Right ventricle myocardium superior (tissue), 1 donor: Measurements from ENCODE around the gene TCF4. TPM values are rescaled to one million over a fixed set of nuclear protein-coding genes. Genes with fewer than 3 reads are reported as not detected.

ENCODE experiments used
- ATAC-seq: fragments of 200-7000 bp; cut with Tn5 transposase; one replicate; pipeline ENCODE4 v1.9.1; 2020; ENCODE audit warnings: mild to moderate bottlenecking; ENCODE audit not compliant: poor library complexity
- DNase-seq: peaks from one replicate; pipeline ENCODE4 v3.0.0-alpha.2; 2020
- intact Hi-C: fragments of 100-400 bp; cut with DNase I; formaldehyde crosslinking; loops from one replicate; pipeline ENCODE4 v1.11.2; 2022
- total RNA-seq: library from RNA; stranded (reverse); fragmentation: NEBNext Ultra II Directional; extraction: Animal tissue kit (Norgen Biotek cat#: 25700); gene quantifications from one replicate; pipeline ENCODE4 v1.2.1, GENCODE V29; 2021
- donor health status: DM: no; HTN: yes; CAD: no; lungs with severe emphysema.

TCF4 gene
- total RNA-seq, 1 donor from 2014 or later, result 59.5 TPM

DNA sequence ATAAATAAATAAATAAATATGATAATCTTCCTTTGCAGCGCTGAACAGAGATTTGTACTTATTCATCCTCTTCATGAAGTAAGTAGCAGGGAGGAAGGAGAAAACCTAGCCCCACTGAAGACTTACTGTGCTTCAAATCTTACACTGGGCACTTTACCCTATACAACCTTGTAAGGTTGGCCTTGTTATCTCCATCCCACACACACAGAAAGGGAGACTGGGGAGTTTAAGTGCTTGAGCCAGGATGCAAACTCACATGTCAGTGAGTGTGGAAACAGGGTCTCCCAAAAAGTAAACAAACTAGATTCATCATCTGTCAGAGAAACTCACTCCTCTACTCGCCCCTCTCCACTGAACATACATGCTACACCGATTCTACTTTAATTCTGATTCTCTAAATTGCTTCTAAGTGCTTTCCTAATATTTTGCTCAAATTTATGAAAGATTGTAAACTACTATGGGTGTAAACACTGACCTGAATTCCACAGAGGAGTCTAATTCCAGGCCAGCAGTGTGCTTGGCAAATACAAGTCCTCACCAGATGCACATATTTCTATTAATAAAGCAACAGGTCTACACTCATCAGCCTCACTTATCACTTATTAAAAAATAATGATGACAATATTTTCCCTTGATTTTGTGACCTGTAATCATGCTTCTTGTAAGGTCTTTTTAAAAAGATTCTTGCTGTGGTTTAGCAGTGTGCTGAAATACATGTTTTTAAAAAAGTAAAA lies 155.5 kb downstream of the TCF4 start:
- intact Hi-C loops, result no loop called here
- DNase-seq (no peak), ATAC-seq (peak; percentile 68)

DNA sequence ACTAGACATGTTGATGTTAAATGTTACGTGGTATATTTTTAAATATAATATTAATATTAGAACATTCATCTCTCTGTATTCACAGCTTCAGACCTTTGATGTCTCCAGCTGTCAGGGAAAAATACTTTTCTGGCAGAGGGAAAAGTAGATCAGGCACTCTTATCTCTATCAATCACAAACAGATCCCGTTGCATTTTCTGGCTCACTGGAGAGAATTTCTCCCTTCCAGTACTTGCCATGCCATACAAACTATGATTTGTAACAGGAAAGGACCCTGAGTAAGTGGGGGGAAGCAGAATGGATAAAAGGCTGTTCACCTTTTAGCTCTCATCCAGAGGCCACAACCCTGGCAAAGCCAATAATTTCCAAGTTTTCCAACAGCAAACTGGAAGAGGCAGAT lies 158.0 kb downstream of the TCF4 start:
- DNase-seq, result no peak
- no peak for ATAC-seq
- intact Hi-C loops, result no loop called here

DNA sequence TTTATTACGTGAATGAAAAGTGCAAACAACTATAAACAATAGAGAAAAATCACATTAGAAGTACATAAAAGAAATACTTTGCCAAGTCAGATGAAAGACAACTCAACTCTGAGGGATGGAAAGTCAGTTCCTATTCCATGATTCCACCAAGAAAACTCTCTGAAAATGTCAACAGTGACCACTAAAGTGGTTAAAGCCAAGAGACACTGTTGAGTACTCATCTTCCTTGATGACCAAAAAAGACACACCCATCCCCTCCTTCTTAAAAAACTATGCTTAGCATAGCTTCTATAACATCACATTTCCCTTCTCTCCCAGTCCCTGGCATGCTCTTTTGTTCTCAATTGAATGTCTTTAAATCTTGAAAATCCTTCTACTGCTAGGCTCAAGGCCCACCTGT lies 160.0 kb downstream of the TCF4 start:
- ATAC-seq, result no peak
- no peak for DNase-seq
- intact Hi-C loops, result no loop called here

DNA sequence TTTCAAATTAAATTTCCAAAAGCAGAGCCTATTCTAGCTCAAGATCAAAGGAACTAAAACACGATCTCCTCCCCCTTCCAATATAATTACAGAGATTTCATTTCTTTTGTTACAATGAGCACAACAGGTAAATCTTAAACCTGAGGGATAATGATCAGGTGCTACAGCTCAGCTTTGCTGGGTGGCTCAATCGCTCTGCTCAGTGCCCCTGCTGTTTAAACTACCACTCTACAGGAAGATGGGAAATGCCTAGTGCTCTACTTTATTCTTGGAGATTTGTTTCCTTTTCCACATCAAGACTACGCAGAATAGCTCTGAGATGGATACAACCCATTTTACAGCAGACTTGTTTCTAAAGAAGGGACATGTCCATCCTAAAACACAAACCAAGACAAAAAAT lies 162.3 kb downstream of the TCF4 start:
- ATAC-seq, result no peak
- intact Hi-C loops, result no loop called here

DNA sequence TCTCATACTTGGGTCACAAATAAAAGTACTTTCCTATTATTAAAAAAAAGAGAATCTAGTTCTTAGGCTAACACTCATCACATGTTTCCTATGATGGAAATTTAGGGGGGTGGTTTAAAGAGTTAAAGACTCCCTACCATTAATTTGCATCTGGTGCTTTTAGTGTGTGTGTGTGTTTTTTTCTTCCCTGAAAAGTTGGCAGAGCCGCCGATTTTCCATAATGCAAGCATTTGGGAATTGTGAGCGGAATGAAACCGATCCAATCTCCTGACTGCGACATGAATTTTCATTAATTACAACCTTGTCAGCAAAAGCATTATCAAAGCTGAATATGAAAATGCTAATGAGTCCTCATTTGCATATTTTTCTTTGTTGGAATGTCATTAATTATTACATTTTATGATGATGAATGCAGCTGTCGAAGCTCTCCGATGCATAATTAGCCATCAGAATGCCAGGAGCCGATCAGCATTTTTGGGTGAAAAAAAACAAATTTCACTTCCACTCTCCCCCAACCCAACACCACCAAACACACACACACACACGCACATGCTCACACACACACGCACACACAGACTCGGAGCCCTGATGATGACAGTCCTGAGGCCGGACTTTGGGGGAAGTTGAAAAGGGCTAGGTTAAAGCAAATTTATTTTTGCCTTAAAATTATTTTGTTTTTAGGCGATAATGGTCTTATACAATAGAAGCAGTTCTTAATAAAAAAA lies 165.4 kb downstream of the TCF4 start:
- peak; percentile 56 for DNase-seq

More for the DNA sequence above, 162.3 kb downstream of the TCF4 start:
- DNase-seq, result no peak

DNA sequence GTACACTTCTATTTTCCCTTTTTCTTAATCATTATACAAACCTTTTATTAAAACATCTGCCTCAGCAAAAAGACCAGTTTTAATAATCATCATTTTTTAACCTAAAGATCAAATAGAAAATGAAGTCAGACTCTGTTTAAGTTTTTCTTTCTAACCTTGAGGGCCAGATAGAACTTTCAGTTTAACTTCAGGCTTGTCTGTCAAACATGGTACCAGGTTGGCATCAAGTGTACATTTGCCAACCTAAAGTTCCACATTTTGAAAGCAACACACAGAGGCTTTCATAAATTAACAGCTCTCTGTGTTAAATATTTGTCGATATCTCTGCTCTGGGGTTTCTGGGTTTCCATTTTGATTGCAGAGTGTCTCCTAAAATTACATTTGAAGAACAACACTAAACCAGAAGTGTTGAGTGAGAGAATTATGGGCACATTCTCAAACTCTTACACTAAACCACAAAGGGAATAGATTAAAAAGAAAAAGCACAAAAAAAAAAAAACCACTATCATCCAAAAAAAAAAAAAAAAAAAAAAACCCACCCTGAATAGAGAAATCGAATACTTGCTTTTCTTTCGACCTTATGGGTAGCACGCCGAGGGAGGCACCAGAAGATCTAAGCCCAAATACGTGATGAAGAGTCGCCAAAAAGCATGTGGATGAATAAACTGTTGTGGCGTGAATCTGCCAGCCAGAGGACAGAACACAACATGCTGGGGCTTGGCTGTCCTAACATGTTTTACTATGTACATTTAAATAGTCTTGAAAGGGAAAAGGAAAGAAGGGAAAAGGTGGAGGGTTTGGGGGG lies 166.2 kb downstream of the TCF4 start:
- ATAC-seq, result peak; percentile 51
- DNase-seq, result no peak
- intact Hi-C loops, result loop anchor here (5.0 kb wide), 1 partner anchor 165 kb away; the partner anchor contains the start of gene TCF4

More for the DNA sequence above, 165.4 kb downstream of the TCF4 start:
- peak; percentile 57 for ATAC-seq
- intact Hi-C loops, result loop anchor here (5.0 kb wide), 1 partner anchor 165 kb away; the partner anchor contains the start of gene TCF4

DNA sequence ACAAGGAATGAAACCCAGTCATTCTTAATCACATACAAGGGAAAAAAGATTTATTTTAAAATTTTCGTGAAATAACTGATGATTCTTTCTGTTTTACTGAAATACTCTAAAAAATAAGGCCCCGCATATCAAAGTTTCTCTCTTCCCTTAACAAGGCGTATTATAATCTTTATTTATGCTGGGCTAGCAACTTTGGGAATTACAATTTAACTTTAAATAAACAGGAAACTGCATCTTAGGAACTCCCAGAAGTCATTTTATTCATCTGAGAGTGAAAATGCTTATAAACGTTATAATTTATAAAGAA lies 166.7 kb downstream of the TCF4 start:
- ATAC-seq, result no peak
- no peak for DNase-seq
- intact Hi-C loops, result loop anchor here (5.0 kb wide), 1 partner anchor 166 kb away; the partner anchor contains the start of gene TCF4

DNA sequence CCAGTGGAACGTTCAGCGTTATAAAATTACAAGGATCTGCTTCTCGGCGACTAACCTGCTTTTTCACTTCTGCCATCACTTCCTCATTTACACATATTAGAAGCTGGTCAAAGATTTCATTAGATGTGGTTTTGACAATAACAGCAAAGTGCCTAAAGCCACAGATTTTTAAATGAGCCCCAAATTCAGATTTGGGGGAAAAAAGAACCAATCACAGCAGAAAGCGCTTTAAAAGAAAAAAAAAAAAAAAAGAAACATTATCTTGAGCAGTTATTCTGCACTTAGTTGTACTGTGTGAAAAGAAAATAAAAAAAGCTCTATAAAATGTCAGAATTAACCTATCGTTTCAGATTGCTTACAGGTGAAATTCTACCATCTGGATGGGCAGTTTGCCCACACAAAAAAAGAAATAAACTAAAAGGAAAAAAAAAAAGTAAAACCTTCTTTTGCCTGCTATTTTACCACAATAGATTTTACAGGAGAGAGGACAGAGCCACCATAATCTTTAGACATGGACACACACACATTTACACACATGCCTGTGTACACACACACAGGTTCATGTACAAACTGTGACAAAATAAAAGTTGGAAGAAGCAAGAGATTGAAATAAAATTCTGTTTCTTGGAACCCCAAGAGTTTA lies 167.2 kb downstream of the TCF4 start:
- no peak for DNase-seq
- no peak for ATAC-seq
- intact Hi-C loops, result loop anchor here (5.0 kb wide), 1 partner anchor 167 kb away; the partner anchor contains the start of gene TCF4

DNA sequence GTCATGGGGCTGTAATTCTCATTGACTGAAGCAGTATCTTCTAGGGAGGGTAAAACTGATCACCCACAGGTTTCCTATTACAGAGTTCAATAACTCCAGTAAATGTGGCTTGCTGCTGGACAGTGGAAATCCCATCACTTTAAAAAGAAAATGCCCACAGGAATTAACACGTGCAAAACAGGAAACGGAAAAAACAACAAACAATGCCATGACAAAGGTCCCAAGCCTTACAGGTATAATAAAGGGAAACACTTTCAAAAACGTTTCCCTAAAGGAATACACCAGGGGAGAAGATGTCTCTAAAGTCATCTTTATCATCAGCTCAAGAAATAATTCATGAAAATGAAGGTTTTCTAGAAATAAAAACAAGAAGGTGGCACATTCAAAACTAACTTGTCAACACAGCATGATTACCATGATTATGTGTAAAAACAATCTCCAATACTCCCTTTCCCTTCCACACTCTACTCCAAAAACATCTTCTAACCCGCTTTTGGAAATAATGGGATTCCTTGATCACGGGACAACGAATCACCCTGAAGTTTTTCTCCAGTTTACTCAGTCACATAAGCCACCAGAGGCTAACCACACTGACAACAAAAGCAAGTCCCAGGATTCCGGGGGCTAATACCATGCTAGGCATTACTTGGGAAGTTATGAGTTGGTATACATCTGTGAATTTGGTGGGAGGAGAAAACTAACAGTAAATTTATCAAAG lies 167.9 kb downstream of the TCF4 start:
- intact Hi-C loops, result loop anchor here (5.0 to 10.0 kb wide), 4 partner anchors 167 to 1157 kb away; partner anchors contain the start of gene TCF4
- no peak for DNase-seq
- no peak for ATAC-seq

DNA sequence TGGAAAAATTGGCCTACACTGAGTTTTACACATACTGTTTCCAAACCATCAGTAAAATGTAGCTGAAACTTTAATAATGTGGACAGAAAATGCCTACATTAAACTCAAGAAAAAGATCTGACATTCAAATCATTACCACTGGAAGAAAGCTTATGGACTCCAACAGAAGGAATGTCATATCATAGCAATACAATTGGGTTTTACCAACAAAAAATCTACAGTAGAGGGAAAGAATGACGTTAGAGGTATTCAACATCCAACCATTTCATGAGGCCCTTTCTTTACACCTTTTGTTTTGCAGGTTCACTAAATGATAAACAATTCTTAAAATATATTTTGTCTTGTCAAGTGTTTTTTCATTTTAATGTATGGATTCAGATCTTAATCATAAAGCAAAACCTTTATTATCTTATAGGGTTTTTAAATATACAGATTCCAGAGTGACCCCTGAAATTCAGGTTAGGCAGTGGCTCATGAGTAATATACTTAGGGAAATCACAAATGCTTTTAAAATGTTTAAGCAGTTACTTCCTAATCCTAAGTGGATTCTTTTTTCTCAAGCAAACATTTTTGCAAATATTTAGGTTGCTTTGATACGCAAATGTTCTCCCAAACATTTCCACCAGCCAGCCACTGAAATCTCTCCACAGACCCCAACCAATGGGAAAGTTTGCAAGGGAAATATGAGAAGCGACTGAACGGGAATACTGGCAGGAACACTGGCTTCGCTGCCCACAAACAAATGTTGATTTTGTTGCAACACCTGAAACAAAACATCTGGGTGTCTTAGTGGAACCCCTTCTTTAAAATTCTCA lies 168.7 kb downstream of the TCF4 start:
- intact Hi-C loops, result loop anchor here (5.0 to 10.0 kb wide), 3 partner anchors 185 to 1158 kb away; no protein-coding TSS in a partner anchor
- DNase-seq (no peak), ATAC-seq (no peak)

DNA sequence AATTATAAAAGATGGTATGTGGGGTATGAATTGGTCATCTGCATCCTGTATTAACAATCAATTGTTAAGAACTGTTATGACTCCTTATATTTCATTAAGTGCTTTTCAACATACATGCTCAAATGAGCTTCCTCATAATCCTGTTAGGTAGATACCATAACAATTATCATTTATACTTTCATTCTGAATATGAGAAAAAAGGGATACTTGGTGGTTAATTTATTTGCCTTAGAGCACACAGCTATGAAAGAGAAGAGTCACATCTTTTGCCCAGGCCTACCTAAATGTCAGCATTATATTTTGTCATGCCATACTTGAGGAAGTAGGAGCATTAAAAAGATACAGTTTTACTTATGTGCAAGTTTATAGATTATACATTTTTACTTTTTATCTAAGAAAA lies 169.6 kb downstream of the TCF4 start:
- intact Hi-C loops, result loop anchor here (5.0 to 10.0 kb wide), 3 partner anchors 184 to 1159 kb away; no protein-coding TSS in a partner anchor
- no peak for DNase-seq
- ATAC-seq, result no peak

DNA sequence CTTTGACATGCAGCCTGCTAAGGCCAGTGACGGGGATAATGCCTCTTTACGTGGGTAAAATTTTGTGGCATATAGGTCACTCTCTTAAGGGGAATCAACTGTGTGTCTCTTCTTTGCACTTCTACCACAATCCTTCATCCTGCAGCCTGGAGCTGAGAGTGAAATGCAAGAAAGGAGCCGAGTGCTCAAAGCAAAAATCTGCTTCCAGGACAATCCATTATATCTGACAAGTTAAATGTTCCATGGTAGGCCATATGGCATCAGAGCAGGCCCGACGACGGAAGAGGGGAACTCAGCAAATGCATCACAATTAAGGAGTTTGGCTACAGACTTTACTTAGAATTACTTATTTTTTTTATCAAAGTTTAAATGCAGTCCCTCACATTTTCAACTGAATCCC lies 171.2 kb downstream of the TCF4 start:
- DNase-seq (no peak), ATAC-seq (no peak)
- intact Hi-C loops, result loop anchor here (5.0 to 10.0 kb wide), 3 partner anchors 182 to 1161 kb away; no protein-coding TSS in a partner anchor

DNA sequence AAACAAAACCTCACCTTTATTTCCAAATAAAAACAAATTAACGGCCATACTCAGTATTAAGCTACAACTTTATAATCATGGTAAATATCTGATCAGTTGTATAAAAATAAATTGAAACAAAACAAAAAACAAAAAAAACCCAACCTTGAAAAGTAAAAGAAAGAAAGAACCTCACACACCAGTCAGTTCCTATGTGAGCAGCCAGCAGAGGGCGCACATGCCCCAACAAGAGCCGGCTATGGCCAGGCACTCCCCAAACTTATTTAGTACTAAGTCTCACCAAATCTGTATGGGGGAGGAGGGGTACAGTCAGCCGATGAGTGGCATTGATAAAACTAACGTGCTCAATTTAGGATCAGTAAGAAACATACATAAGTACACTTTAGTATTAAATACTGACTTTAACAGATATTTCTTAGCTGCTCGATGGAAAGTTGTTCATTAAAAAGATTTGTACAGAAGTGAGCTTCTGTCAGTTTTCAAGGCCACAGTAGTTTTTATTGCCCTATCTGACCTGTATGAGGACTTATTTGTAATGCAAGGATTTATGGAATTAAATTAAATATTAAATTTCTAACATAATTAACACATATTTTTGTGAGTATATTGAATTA lies 172.6 kb downstream of the TCF4 start:
- intact Hi-C loops, result loop anchor here (5.0 to 10.0 kb wide), 3 partner anchors 181 to 1162 kb away; no protein-coding TSS in a partner anchor
- peak; percentile 93 for DNase-seq
- peak; percentile 93 for ATAC-seq

DNA sequence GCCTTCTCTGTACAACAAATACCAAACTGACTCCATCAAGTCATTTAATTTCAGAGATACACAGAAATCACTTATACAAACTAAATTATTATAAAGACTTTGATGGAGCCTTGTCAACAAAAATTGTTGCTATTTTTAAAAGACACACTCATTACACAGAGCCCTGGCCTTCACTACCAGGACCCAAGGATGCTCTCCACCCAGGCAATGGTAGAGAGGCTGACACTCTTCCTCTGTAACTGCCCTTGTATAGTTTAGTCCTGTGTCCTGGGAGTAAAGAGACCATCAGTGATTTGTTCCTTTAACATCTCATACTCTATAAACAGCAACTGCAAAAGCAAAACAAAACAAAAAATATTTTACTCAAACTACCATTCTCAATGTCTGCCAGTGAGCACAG lies 173.5 kb downstream of the TCF4 start:
- intact Hi-C loops, result loop anchor here (10.0 kb wide), 1 partner anchor 180 kb away; no protein-coding TSS in a partner anchor
- no peak for ATAC-seq

DNA sequence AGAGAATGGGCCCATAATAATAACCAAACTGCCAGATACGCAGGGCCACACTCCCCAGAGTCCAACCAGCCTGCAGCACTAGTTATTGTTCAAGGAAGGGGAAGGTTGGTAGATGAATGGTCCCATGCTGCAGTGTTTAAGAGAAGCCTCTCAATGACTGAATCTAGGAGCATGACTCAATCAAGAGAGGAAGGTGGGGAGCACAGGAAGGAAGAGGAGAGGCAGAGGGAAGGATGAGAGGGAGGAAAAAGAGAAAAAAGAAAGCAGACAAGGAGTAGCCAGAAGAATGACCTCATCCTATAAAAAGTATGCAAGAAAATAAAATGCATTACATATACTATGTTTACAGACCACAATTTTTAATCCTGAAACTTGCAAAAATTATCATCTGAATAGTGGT lies 174.5 kb downstream of the TCF4 start:
- no peak for ATAC-seq
- no peak for DNase-seq
- intact Hi-C loops, result loop anchor here (10.0 kb wide), 1 partner anchor 179 kb away; no protein-coding TSS in a partner anchor

More for the DNA sequence above, 173.5 kb downstream of the TCF4 start:
- no peak for DNase-seq

DNA sequence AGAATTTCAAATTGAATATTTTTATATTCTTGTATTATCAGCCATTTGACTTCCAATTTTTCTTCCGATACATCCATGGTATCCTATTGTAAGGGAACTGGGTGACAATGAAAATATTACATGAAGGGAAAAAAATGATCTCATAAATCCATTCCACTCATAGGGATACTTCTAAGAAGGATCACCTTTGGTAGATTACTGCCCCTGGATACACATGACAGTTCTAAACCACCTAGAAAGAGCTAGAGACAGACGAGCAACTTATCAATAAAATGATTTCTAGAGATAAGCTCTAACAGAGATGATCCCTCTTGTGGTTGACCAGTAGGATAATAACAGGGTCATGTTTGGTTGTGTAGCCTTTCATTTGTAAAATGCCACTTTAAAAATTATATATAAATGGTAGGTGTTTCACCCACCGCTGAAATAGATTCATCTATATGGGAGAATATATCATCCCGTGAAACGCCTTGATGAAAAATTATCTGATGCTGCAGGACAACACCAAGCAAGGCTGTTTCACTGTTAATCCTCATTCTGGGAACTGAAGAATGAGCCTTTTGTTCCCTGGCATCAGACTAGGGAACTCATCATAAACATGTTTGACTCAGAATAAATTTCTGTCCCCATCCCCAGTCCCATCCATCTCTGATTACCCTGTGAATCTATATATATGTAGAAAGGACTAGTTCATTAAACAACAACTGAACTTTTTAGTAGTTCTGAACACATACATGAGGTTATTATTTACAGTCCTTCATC lies 180.0 kb downstream of the TCF4 start:
- ATAC-seq (no peak), DNase-seq (no peak)
- intact Hi-C loops, result no loop called here
